Retinal pigment epithelial cell (primary cell): ENCODE results near the gene PITPNB.
A peak's percentile ranks its signal among the peaks of the same experiment; 100 is the strongest.

Experiments
- DNase-seq: peaks from one replicate; pipeline ENCODE4 v3.0.0-alpha.2; 2010; ENCODE audit warnings: low read depth
- H3K4me3 ChIP-seq: 2 replicates; pipeline ENCODE4 v1.5.1; 2011; ENCODE audit warnings: mild to moderate bottlenecking, low read length, control low read depth, moderate library complexity
- TF ChIP-seq, protein P1 (sequence below): conservative IDR thresholded peaks from 2 replicates; pipeline ENCODE4 v1.5.1; 2011; ENCODE audit warnings: low read depth, low read length, control low read depth, inconsistent platforms

Gene PITPNB

DNA sequence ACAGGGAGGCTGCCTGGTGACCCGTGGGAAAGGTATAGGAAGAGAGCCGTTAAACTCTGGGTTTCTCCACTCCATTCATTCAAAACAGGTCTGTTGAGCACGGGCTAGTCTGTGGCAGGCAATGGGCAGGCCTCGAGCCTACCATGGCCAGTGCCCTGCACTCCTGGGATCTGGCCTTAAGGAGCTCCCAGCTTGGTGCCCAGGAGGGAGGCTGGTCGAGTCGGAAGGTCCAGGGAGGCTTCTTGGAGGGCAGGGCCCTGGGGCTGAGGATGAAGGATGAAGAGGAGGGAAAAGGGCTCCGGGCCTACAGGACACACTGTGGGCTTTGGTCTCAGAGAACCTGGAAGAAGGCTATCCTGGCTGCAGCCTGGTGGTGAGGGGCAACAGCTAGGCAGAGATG lies 75.6 kb downstream of the PITPNB start:
- DNase-seq = no peak
- H3K4me3 ChIP-seq = no peak overlapping the region
- TF ChIP-seq, protein P1, sequence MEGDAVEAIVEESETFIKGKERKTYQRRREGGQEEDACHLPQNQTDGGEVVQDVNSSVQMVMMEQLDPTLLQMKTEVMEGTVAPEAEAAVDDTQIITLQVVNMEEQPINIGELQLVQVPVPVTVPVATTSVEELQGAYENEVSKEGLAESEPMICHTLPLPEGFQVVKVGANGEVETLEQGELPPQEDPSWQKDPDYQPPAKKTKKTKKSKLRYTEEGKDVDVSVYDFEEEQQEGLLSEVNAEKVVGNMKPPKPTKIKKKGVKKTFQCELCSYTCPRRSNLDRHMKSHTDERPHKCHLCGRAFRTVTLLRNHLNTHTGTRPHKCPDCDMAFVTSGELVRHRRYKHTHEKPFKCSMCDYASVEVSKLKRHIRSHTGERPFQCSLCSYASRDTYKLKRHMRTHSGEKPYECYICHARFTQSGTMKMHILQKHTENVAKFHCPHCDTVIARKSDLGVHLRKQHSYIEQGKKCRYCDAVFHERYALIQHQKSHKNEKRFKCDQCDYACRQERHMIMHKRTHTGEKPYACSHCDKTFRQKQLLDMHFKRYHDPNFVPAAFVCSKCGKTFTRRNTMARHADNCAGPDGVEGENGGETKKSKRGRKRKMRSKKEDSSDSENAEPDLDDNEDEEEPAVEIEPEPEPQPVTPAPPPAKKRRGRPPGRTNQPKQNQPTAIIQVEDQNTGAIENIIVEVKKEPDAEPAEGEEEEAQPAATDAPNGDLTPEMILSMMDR = no peak

DNA sequence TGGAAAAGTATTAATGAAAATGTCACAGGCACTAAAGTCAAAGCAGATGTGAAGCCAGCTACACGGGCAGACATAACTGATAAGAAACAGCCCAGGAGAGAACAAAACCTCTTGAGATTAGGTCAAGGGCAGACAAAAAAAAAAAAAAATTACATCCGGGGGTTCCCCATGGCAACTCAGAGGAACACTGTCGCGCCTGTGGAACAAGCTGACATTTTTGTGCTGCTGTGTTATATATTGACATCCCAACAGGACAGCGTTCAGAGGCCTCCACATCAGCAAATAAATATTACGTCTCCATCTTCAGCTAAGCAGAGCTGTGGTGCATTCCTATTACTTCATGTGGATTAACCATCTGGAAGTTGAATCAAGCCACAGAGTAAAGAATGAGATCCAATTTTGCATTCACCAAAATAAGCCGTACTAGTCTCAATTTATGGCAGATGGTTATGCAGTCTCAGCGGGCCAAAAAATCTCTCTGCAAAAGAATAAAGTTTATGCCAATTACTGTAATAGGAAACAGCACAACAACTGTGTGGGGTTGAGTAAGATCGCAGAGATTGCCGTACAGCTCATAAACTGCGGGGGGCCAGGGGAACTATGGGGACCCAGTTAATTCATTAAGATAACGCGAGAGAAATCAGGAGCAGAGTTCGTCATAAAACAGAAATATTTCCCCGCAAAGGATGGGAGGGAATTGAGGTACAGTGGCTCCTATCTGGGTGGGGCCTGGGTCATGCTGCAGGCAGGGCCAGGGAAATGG lies 76.2 kb downstream of the PITPNB start:
- TF ChIP-seq, protein P1 = no peak
- H3K4me3 ChIP-seq = no peak overlapping the region
- no peak for DNase-seq

DNA sequence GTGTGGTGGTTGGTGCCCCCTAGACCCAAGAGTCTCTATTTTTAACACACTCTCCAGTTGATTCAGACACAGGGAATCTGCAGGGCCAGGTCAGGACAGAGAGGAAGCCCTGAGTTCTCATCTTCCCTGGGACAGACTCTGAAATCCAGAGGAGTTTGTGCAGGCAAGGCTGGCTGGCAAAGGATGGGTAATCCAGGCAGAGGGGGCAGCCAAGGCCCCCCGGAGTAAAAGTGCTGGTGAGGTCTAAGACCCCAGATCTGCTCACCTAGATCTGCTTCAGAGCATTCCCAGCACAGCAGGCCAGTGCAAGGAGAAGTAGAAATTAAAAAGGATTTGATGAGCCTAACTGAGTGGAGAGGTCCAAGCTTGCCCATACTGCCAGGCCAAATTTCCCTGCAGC lies 76.9 kb downstream of the PITPNB start:
- TF ChIP-seq, protein P1 = no peak
- no peak overlapping the region for H3K4me3 ChIP-seq
- no peak for DNase-seq

DNA sequence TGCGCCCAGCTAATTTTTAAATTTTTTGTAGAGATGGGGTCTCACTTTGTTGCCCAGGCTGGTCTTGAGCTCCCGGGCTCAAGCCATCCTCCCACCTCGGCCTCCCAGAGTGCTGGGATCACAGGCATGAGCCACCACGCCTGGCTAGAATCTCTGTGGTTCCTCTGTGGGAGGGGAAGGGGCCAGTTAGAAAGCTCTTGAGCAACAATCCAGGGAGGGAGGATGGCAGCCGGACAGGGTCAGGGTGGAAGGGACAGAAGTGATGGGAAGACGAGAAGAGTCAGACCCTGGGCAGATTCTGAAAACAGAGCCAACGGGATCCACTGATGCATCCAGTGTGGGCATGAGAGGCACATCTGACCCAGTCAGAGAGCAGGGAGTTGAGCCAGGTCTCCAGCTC lies 78.6 kb downstream of the PITPNB start:
- H3K4me3 ChIP-seq = no peak overlapping the region
- TF ChIP-seq, protein P1 = no peak
- no peak for DNase-seq

DNA sequence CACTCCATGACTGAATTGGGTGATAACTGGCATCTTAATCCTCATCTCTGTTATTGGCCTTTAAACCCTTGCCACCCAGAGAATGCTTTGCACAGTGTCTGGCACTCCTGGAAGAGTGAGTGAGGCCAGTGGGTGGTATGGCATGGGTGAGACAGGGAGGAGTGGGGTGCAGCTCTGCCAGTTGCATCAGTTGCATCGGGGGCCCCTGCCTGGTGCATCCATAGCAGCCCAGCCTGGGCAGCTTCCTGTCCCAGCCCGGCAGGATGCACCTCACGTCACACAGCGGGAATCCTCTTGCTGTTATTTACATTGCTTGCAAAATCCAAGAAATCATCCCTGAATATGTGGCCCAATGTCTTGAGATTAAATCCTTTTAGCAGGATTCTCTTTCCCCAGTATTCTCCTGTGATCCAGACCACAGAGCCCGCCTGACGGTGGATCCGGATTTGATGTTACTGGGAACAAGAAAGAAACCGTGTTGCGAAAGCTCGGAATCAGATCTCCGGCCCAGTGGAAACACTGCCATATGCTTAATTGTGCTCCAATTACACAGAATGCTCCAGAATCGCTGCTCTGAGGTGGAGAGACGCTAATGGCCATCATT lies 79.9 kb downstream of the PITPNB start:
- TF ChIP-seq, protein P1 = no peak
- no peak overlapping the region for H3K4me3 ChIP-seq
- DNase-seq = no peak

DNA sequence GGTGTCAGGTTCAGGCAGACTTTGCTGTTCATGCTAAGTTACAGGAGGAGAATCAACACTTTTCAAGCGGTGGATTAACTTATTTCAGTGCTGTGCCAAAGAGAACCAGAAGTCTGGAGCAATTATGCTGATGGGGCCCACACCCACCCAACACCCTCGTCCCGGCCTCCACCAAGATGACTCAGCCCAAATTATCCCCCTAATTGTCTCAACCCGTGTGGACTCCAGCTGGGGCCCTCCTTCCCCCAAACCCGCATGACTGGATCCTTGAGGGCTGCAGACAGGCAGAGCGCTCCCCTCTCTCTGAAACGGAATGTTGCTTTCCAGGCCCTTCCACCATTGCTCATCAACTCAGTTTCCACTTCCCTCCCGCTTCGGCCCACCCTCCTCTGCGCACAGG lies 82.9 kb downstream of the PITPNB start:
- H3K4me3 ChIP-seq = no peak overlapping the region
- peak; percentile 64 for DNase-seq
- TF ChIP-seq, protein P1 = no peak

DNA sequence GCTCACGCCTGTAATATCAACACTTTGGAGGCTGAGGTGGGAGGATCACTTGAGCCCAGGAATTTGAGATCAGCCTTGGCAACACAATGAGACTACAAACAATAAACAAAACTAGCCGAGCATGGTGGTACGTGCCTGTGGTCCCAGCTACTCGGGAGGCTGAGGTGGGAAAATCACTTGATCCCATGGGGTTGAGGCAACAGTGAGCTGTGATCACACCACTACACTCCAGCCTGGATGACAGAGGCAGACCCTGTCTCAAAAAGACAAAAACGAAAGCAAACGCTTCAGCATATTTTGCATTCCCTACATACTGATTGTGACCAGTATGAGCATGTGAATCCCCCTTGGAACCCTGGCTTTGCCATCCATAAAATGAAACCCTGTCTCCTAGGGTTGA lies 83.6 kb downstream of the PITPNB start:
- H3K4me3 ChIP-seq = no peak overlapping the region
- DNase-seq = no peak
- TF ChIP-seq, protein P1 = no peak
